Upper lobe of left lung (tissue), 6 donors: ENCODE results near the gene EML1. TPM values are rescaled to one million over a fixed set of nuclear protein-coding genes. Genes with fewer than 3 reads are reported as not detected.

Experiments
- ATAC-seq, 2 donors: fragments of 200-7000 bp; cut with Tn5 transposase; one replicate each; pipeline ENCODE4 v1.9.1; 2022; ENCODE audit warnings: mild to moderate bottlenecking in 2 of 2, moderate library complexity in 2 of 2; ENCODE audit not compliant: low FRiP score in 2 of 2
- DNase-seq, 2 donors: peaks; one replicate each; pipeline ENCODE4 v3.0.0-alpha.2; 2019 to 2020
- H3K27ac ChIP-seq, 4 donors: fragments of 200-600 bp; sonication (generic); one replicate each; pipeline ENCODE4 v1.5.1; 2016 to 2019
- H3K27me3 ChIP-seq, 4 donors: fragments of 200-600 bp; sonication (generic); one replicate each; pipeline ENCODE4 v1.5.1; 2017 to 2019
- H3K36me3 ChIP-seq, 4 donors: fragments of 200-600 bp; sonication (generic); one replicate each; pipeline ENCODE4 v1.5.1; 2016 to 2019
- H3K4me1 ChIP-seq, 4 donors: fragments of 200-600 bp; sonication (generic); one replicate each; pipeline ENCODE4 v1.5.1; 2018 to 2019
- H3K4me3 ChIP-seq, 4 donors: fragments of 200-600 bp; sonication (generic); one replicate each; pipeline ENCODE4 v1.5.1; 2017 to 2019; ENCODE audit warnings: mild to moderate bottlenecking in 2 of 4, moderate library complexity in 1 of 4
- H3K9me3 ChIP-seq, 4 donors: fragments of 200-600 bp; sonication (generic); one replicate each; pipeline ENCODE4 v1.5.1; 2018 to 2019
- EP300 ChIP-seq, 4 donors: sonication (generic); formaldehyde crosslinking; IDR thresholded peaks; one replicate each; pipeline ENCODE4 v1.5.1; 2017; ENCODE audit warnings: antibody characterized with exemption in 4 of 4, control low read depth in 2 of 4
- POLR2A ChIP-seq, 4 donors: fragments of 450-650 bp; IDR thresholded peaks; one replicate each; pipeline ENCODE4 v1.5.1; 2016 to 2017; ENCODE audit warnings: antibody characterized with exemption in 4 of 4, mild to moderate bottlenecking in 2 of 4
- POLR2AphosphoS5 ChIP-seq, 2 donors: sonication (generic); formaldehyde crosslinking; IDR thresholded peaks; one replicate each; pipeline ENCODE4 v1.5.1; 2017; ENCODE audit warnings: antibody characterized with exemption in 2 of 2
- WGBS, 2 donors: methylation state at CpG; one replicate each; pipeline ENCODE4 v1.1.5; 2017 to 2018; 5-methylcytosine and 5-hydroxymethylcytosine counted together
- total RNA-seq, 6 donors: library from RNA; depleted of rRNA in 4 of 6; stranded (reverse); fragments of >200 nt in 4 of 6; gene quantifications; one replicate each; pipeline versions ENCODE4 v1.1.0 to v1.2.1, GENCODE V29; 2016 to 2021
- TF ChIP-seq, protein P1 (sequence below), 6 experiments: fragments of 450-650 bp in 4 of 6; fragments of 200-600 bp in 2 of 6; sonication (generic) in 2 of 6; IDR thresholded peaks; one replicate each; pipeline ENCODE4 v1.5.1; 2016 to 2019; ENCODE audit warnings: antibody characterized with exemption in 6 of 6
- donor health status: DM: no; HTN: no; CAD: no; lungs with moderate emphysema.
- donor health status: DM: no; HTN: yes; CAD: no; lungs with severe emphysema.

The EML1 gene
- total RNA-seq, 6 donors from 2014 or later = 22.2 to 55.5 (median 36.4) TPM

DNA sequence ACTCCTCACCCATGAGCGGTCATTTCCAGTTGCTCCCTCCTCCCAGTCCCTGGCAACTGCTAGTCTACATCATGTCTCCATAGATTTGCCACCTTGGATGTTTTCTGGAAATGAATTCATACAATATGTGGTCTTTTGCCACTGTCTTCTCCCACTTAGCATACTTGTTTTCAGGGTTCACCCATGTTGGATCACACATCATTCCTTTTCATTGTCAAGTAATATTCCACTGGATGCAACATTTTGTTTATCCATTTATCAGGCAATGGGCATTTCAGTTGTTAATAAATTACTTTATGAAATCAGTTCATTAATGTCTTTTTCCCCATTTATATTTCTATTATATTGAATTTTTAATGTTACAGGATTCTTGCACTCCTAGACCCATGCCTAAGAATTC is 64.3 kb downstream of the EML1 start:
- DNase-seq (no peak), ATAC-seq (no peak)
- Histone ChIP-seq H3K36me3 (peaks cover 0 to 2% (median 0%) of the 10 kb centered on the region in 4 donors), H3K9me3 (no peaks in the 10 kb centered on the region), H3K27ac (no peak overlapping the region), H3K4me3 (no peak overlapping the region), H3K27me3 (no peaks in the 10 kb centered on the region), H3K4me1 (peaks cover 0 to 7% (median 1%) of the 10 kb centered on the region in 4 donors)
- TF ChIP-seq, protein P1, sequence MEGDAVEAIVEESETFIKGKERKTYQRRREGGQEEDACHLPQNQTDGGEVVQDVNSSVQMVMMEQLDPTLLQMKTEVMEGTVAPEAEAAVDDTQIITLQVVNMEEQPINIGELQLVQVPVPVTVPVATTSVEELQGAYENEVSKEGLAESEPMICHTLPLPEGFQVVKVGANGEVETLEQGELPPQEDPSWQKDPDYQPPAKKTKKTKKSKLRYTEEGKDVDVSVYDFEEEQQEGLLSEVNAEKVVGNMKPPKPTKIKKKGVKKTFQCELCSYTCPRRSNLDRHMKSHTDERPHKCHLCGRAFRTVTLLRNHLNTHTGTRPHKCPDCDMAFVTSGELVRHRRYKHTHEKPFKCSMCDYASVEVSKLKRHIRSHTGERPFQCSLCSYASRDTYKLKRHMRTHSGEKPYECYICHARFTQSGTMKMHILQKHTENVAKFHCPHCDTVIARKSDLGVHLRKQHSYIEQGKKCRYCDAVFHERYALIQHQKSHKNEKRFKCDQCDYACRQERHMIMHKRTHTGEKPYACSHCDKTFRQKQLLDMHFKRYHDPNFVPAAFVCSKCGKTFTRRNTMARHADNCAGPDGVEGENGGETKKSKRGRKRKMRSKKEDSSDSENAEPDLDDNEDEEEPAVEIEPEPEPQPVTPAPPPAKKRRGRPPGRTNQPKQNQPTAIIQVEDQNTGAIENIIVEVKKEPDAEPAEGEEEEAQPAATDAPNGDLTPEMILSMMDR (IDR thresholded peaks at IDR 0.05) = no peak
- TF ChIP-seq POLR2AphosphoS5 (IDR thresholded peaks at IDR 0.05) (no peak), POLR2A (IDR thresholded peaks at IDR 0.05) (no peak), EP300 (IDR thresholded peaks at IDR 0.05) (no peak)
- WGBS, 2 donors = 100% methylated on average over 1 of the region's 1 CpG

DNA sequence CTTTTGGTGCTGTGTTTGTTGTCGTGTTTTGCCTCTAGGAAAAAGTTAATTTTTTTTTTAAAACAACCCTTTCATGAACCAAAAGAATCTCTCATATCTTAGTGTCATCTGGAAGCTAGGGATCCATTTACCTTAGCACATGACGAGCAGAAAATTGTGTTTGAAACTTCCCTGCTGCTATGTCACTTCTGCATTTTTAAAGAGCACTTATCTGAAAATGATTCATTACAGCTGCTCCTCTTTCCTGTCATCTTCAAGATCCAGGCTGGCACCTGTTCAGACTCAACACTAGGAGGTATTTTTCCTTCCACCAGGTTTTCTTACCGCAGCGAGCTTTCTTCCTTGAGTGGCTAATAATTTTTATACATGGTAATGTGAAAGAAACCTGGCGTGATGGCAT is 67.0 kb downstream of the EML1 start:
- Histone ChIP-seq H3K9me3 (no peaks in the 10 kb centered on the region), H3K4me1 (no peaks in the 10 kb centered on the region), H3K27me3 (no peaks in the 10 kb centered on the region), H3K4me3 (no peak overlapping the region), H3K27ac (no peak overlapping the region), H3K36me3 (no peaks in the 10 kb centered on the region)
- WGBS, 2 donors = 79 to 81% methylated on average over 5 of the region's 5 CpGs
- no peak for DNase-seq
- TF ChIP-seq EP300 (IDR thresholded peaks at IDR 0.05) = no peak
- no peak for TF ChIP-seq POLR2A (IDR thresholded peaks at IDR 0.05)
- no peak for ATAC-seq

DNA sequence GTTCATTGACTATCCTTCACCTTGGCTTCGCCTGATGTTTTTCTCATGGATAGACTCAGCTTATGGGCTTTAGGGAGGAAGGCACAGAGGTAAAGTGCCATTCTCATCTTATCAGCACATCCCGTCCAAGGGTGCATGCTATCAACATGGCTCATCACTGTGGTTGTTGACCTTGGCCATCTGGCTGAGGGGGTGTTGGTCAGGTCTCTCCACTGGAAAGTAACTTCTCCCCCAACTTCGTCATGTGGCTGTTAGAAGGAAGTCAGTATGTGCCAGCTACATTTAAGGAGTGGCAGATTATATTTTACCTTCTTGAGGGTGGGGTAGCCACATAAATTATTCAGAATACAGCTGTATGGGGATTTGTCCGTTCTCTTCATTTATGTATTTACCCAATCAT is 68.9 kb downstream of the EML1 start:
- peak in 1 of 2 donors; percentile 34 for ATAC-seq
- no peak overlapping the region for H3K27ac ChIP-seq

DNA sequence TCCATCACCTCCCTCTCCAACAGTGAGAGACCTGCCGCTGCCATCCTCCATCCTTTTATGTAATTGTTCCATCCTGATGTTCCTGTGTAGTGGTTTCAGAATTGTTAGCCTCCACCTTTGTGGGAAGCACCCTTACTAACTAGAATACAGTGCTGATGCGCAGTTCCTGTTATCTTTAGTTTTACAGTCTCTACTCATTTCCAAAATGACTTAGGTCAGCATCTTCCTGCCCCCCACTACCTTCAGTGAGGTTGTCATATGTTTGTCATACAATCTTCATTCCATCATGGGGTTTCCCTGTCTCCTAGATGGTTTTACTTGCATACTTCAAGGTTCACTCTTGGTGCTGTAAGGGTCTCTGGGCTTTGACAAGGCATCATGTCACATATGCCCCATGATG is 69.8 kb downstream of the EML1 start:
- DNase-seq (no peak), ATAC-seq (no peak)
- no peaks in the 10 kb centered on the region for H3K27me3 ChIP-seq
- H3K4me1 ChIP-seq = no peaks in the 10 kb centered on the region
- H3K4me3 ChIP-seq = no peak overlapping the region
- no peaks in the 10 kb centered on the region for H3K9me3 ChIP-seq
- TF ChIP-seq, protein P1 (IDR thresholded peaks at IDR 0.05) = no peak
- no peak for TF ChIP-seq POLR2A (IDR thresholded peaks at IDR 0.05)
- TF ChIP-seq POLR2AphosphoS5 (IDR thresholded peaks at IDR 0.05) = no peak
- H3K36me3 ChIP-seq = peaks cover 0 to 4% (median 0%) of the 10 kb centered on the region in 4 donors
- WGBS, 2 donors = 91 to 95% methylated on average over 2 of the region's 2 CpGs
- H3K27ac ChIP-seq = no peak overlapping the region

More for the DNA sequence above, 68.9 kb downstream of the EML1 start:
- Histone ChIP-seq H3K4me3 (no peak overlapping the region), H3K9me3 (no peaks in the 10 kb centered on the region), H3K27me3 (no peaks in the 10 kb centered on the region), H3K4me1 (no peaks in the 10 kb centered on the region), H3K36me3 (peaks cover 0 to 4% (median 0%) of the 10 kb centered on the region in 4 donors)
- no peak for DNase-seq
- 76 to 81% methylated on average over 4 of the region's 4 CpGs for WGBS, 2 donors
- TF ChIP-seq POLR2A (IDR thresholded peaks at IDR 0.05) (no peak), POLR2AphosphoS5 (IDR thresholded peaks at IDR 0.05) (no peak), EP300 (IDR thresholded peaks at IDR 0.05) (no peak)
- TF ChIP-seq, protein P1 (IDR thresholded peaks at IDR 0.05) = no peak

DNA sequence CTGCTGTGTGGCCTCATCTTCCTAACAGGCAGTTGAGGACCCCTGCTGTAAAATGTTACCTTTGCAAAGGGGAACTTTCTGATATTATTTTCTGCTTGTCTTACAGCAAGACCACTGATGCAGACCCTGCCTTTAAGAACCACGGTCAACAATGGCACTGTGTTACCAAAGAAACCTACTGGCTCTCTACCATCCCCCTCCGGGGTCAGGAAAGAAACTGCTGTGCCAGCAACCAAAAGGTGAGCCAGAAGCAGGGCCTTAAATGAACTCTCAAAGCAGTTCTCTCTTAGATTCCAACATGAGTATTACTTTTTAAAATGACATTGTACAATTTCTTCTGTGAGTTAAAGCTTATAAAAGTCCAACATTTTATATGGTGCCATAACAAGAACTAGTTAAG is 72.2 kb downstream of the EML1 start:
- no peak for ATAC-seq
- 81 to 92% methylated on average over 2 of the region's 2 CpGs for WGBS, 2 donors
- TF ChIP-seq POLR2A (IDR thresholded peaks at IDR 0.05) (no peak), POLR2AphosphoS5 (IDR thresholded peaks at IDR 0.05) (no peak), EP300 (IDR thresholded peaks at IDR 0.05) (no peak)
- TF ChIP-seq, protein P1 (IDR thresholded peaks at IDR 0.05) = no peak

More for the DNA sequence above, 72.2 kb downstream of the EML1 start:
- no peak for DNase-seq
- H3K4me1 ChIP-seq = no peaks in the 10 kb centered on the region
- H3K4me3 ChIP-seq = no peak overlapping the region
- peaks cover 0 to 4% (median 0%) of the 10 kb centered on the region in 4 donors for H3K36me3 ChIP-seq
- H3K9me3 ChIP-seq = no peaks in the 10 kb centered on the region
- no peaks in the 10 kb centered on the region for H3K27me3 ChIP-seq
- no peak overlapping the region for H3K27ac ChIP-seq
